IMR-90 (cell line): Measurements from ENCODE around the gene IVNS1ABP. TPM values are rescaled to one million over a fixed set of nuclear protein-coding genes. Genes with fewer than 3 reads are reported as not detected.
"Not testable (repeated sequence)": the region's sequence is repeated elsewhere in the genome, so short reads cannot be mapped to it uniquely, and the experiment has no call there.

Experiments
- ATAC-seq: fragments of 200-7000 bp; cut with Tn5 transposase; 2 replicates; pipeline ENCODE4 v1.9.1; 2020; ENCODE audit warnings: low read depth, mild to moderate bottlenecking, moderate library complexity
- BruUV-seq: library from RNA; stranded (reverse); fragments of 400-500 nt; replicated peaks from 2 replicates; lab custom pipeline; 2021; lab: Mats Ljungman, UMichigan
- CTCF ChIA-PET: fragments of 300-600 bp; formaldehyde crosslinking; extraction: SDS; loops from one replicate; lab custom pipeline; 2021; ENCODE audit warnings: antibody characterized with exemption; lab: Yijun Ruan, JAX
- POLR2A ChIA-PET: fragments of 300-600 bp; sonication (Branson Sonifier 250); formaldehyde crosslinking; loops from one replicate; lab custom pipeline; 2022; ENCODE audit warnings: antibody characterized with exemption; ENCODE audit not compliant: unreplicated experiment; lab: Charles Lee
- DNase-seq: peaks from one replicate; pipeline ENCODE4 v3.0.0; 2013
- H2AFZ ChIP-seq: replicated peaks from 2 replicates; pipeline ENCODE3; 2013; ENCODE audit warnings: low read length, mild to moderate bottlenecking; ENCODE audit not compliant: poor library complexity
- H2AK5ac ChIP-seq: 2 replicates; pipeline ENCODE4 v1.6.1; 2013; ENCODE audit warnings: low read depth, low read length, inconsistent platforms
- H2AK9ac ChIP-seq: replicated peaks from 2 replicates; pipeline ENCODE3; 2013; ENCODE audit warnings: mild to moderate bottlenecking, low read depth, low read length, moderate library complexity; ENCODE audit not compliant: poor library complexity
- H2BK120ac ChIP-seq: 2 replicates; pipeline ENCODE4 v1.6.1; 2013; ENCODE audit warnings: low read depth, low read length, inconsistent platforms
- H2BK15ac ChIP-seq: 3 replicates; pipeline ENCODE4 v1.6.1; 2013; ENCODE audit warnings: low read depth, low read length, inconsistent platforms
- H2BK20ac ChIP-seq: 2 replicates; pipeline ENCODE4 v1.6.1; 2013; ENCODE audit warnings: low read depth, mild to moderate bottlenecking, inconsistent platforms, low read length, moderate library complexity
- H2BK5ac ChIP-seq: 2 replicates; pipeline ENCODE4 v1.6.1; 2013; ENCODE audit warnings: mild to moderate bottlenecking, low read depth, low read length, inconsistent platforms; ENCODE audit not compliant: poor library complexity, severe bottlenecking
- H3K14ac ChIP-seq: replicated peaks from 2 replicates; pipeline ENCODE4 v1.6.1; 2013; ENCODE audit warnings: low read depth, low read length, inconsistent platforms
- H3K18ac ChIP-seq: 2 replicates; pipeline ENCODE4 v1.6.1; 2013; ENCODE audit warnings: low read depth, low read length, control low read depth
- H3K23ac ChIP-seq: 2 replicates; pipeline ENCODE4 v1.6.1; 2013; ENCODE audit warnings: low read depth, low read length, inconsistent platforms
- H3K27ac ChIP-seq: 2 replicates; pipeline ENCODE4 v1.5.1; 2013; ENCODE audit warnings: mild to moderate bottlenecking, control low read depth, low read length; ENCODE audit not compliant: insufficient read depth
- H3K27me3 ChIP-seq: 2 replicates; pipeline ENCODE4 v1.6.1; 2013; ENCODE audit warnings: low read length; ENCODE audit not compliant: control insufficient read depth, insufficient read depth
- H3K36me3 ChIP-seq: 2 replicates; pipeline ENCODE4 v1.6.1; 2013; ENCODE audit warnings: low read length, mixed read lengths; ENCODE audit not compliant: control insufficient read depth, insufficient read depth
- H3K4ac ChIP-seq: 2 replicates; pipeline ENCODE4 v1.6.1; 2013; ENCODE audit warnings: low read depth, low read length, inconsistent platforms
- H3K4me1 ChIP-seq: 2 replicates; pipeline ENCODE4 v1.6.1; 2013; ENCODE audit warnings: low read length, mixed read lengths; ENCODE audit not compliant: control insufficient read depth, insufficient read depth
- H3K4me2 ChIP-seq: 2 replicates; pipeline ENCODE4 v1.6.1; 2013; ENCODE audit warnings: low read depth, mild to moderate bottlenecking, control low read depth, low read length, moderate library complexity
- H3K4me3 ChIP-seq: 2 replicates; pipeline ENCODE4 v1.5.1; 2013; ENCODE audit warnings: low read depth, mild to moderate bottlenecking, control low read depth, low read length, moderate library complexity; ENCODE audit not compliant: insufficient read depth
- H3K56ac ChIP-seq: 2 replicates; pipeline ENCODE4 v1.6.1; 2013; ENCODE audit warnings: low read length, inconsistent platforms; ENCODE audit not compliant: insufficient read depth; ENCODE audit errors: extremely low read depth
- H3K79me1 ChIP-seq, 2 experiments: 2 replicates each; pipeline ENCODE4 v1.6.1; 2013; ENCODE audit warnings: low read length in 2 of 2, inconsistent platforms in 1 of 2, low read depth in 1 of 2
- H3K9ac ChIP-seq: 2 replicates; pipeline ENCODE4 v1.6.1; 2013; ENCODE audit warnings: low read depth, low read length, control low read depth
- H3K9me1 ChIP-seq: 2 replicates; pipeline ENCODE4 v1.6.1; 2013; ENCODE audit warnings: low read length, inconsistent platforms; ENCODE audit not compliant: insufficient read depth
- H3K9me3 ChIP-seq: 2 replicates; pipeline ENCODE4 v1.6.1; 2013; ENCODE audit warnings: low read length; ENCODE audit not compliant: control insufficient read depth, insufficient read depth
- H4K20me1 ChIP-seq: 2 replicates; pipeline ENCODE4 v1.6.1; 2013; ENCODE audit warnings: low read length, inconsistent platforms; ENCODE audit not compliant: insufficient read depth
- H4K5ac ChIP-seq: 2 replicates; pipeline ENCODE4 v1.6.1; 2013; ENCODE audit warnings: mild to moderate bottlenecking, low read depth, low read length, control low read depth
- H4K8ac ChIP-seq, 2 experiments: 2 replicates each; pipeline ENCODE4 v1.6.1; 2013; ENCODE audit warnings: low read depth in 2 of 2, low read length in 2 of 2, control low read depth in 1 of 2, inconsistent platforms in 1 of 2
- H4K91ac ChIP-seq: 2 replicates; pipeline ENCODE4 v1.6.1; 2013; ENCODE audit warnings: low read depth, low read length, inconsistent platforms; ENCODE audit not compliant: insufficient read depth
- WGBS, 2 experiments: methylation state at CpG; one replicate each; pipeline versions ENCODE4 v1.1.5 to v1.1.7; 2013; ENCODE audit warnings: missing lambda C conversion rate in 2 of 2; ENCODE audit not compliant: insufficient read length in 1 of 2; ENCODE audit errors: extremely low coverage in 2 of 2; 5-methylcytosine and 5-hydroxymethylcytosine counted together
- dilution Hi-C: fragments of 300-500 bp; cut with HindIII; formaldehyde crosslinking; loops from one replicate; pipeline ENCODE4 v1.14.3; 2018; ENCODE audit warnings: low sequenced_read_pairs; ENCODE audit not compliant: unreplicated experiment
- in situ Hi-C: fragments of 300-500 bp; cut with MboI; formaldehyde crosslinking; loops from 3 replicates; pipeline ENCODE4 v1.14.3; 2019; ENCODE audit warnings: low sequenced_read_pairs, inconsistent platforms, mixed read lengths
- intact Hi-C: fragments of 100-400 bp; cut with micrococcal nuclease; formaldehyde crosslinking; loops from 2 replicates; pipeline ENCODE4 v1.10.0; 2022
- polyA plus RNA-seq, 3 experiments: library from polyadenylated mRNA; depleted of rRNA; stranded (reverse); fragments of >200 nt; gene quantifications; 2 replicates each; pipeline ENCODE4 v1.2.3, GENCODE V29; 2012; ENCODE audit warnings: low replicate concordance in 1 of 3
- total RNA-seq: library from RNA; depleted of rRNA; stranded (reverse); fragments of >200 nt; gene quantifications from 2 replicates; pipeline ENCODE4 v1.2.3, GENCODE V29; 2012

Gene IVNS1ABP
- total and polyA plus RNA-seq, 2 of the 4 experiments (the other 2 are of a cell fraction) = 21.8 to 26.7 TPM

DNA sequence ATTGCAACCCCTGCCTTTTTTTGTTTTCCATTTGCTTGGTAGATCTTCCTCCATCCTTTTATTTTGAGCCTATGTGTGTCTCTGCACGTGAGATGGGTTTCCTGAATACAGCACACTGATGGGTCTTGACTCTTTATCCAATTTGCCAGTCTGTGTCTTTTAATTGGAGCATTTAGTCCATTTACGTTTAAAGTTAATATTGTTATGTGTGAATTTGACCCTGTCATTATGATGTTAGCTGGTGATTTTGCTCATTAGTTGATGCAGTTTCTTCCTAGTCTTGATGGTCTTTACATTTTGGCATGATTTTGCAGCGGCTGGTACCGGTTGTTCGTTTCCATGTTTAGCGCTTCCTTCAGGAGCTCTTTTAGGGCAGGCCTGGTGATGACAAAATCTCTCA, 61.4 kb downstream of the IVNS1ABP start:
- in situ Hi-C loops, H2AFZ ChIP-seq, H3K18ac ChIP-seq, BruUV-seq, H2AK5ac ChIP-seq, H2BK15ac ChIP-seq, POLR2A ChIA-PET, H3K27me3 ChIP-seq, H3K23ac ChIP-seq, H4K8ac ChIP-seq, H3K56ac ChIP-seq, H3K14ac ChIP-seq, H3K79me1 ChIP-seq, H4K20me1 ChIP-seq, H2BK120ac ChIP-seq, H3K9me1 ChIP-seq, H4K91ac ChIP-seq, H3K9ac ChIP-seq, H2BK5ac ChIP-seq, H3K4me1 ChIP-seq, ATAC-seq, H3K4me3 ChIP-seq, CTCF ChIA-PET, H3K4me2 ChIP-seq, H3K27ac ChIP-seq, H2BK20ac ChIP-seq, H2AK9ac ChIP-seq, DNase-seq, H3K4ac ChIP-seq, dilution Hi-C loops, H3K9me3 ChIP-seq, H4K5ac ChIP-seq, intact Hi-C loops, H3K36me3 ChIP-seq: not testable (repeated sequence)
- WGBS, 2 experiments = no CpG with 5 or more reads among the region's 6 CpGs

DNA sequence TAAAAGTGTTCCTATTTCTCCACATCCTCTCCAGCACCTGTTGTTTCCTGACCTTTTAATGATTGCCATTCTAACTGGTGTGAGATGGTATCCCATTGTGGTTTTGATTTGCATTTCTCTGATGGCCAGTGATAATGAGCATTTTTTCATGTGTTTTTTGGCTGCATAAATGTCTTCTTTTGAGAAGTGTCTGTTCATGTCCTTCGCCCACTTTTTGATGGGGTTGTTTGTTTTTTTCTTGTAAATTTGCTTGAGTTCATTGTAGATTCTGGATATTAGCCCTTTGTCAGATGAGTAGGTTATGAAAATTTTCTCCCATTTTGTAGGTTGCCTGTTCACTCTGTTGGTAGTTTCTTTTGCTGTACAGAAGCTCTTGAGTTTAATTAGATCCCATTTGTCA, 64.6 kb downstream of the IVNS1ABP start:
- H4K91ac ChIP-seq, H4K5ac ChIP-seq, H3K4ac ChIP-seq, BruUV-seq, intact Hi-C loops, CTCF ChIA-PET, in situ Hi-C loops, H2BK120ac ChIP-seq, H2AK5ac ChIP-seq, H2BK15ac ChIP-seq, dilution Hi-C loops, H3K9me3 ChIP-seq, H4K8ac ChIP-seq, H2AFZ ChIP-seq, H3K9ac ChIP-seq, H3K9me1 ChIP-seq, DNase-seq, H3K4me3 ChIP-seq, H3K14ac ChIP-seq, H3K4me1 ChIP-seq, H4K20me1 ChIP-seq, H3K27ac ChIP-seq, H2BK5ac ChIP-seq, H2AK9ac ChIP-seq, H3K56ac ChIP-seq, POLR2A ChIA-PET, H3K36me3 ChIP-seq, H3K4me2 ChIP-seq, H3K79me1 ChIP-seq, ATAC-seq, H3K23ac ChIP-seq, H3K27me3 ChIP-seq, H3K18ac ChIP-seq, H2BK20ac ChIP-seq: not testable (repeated sequence)
- no CpG with 5 or more reads among the region's 1 CpG for whole genome bisulfite sequencing, 2 experiments
